K562 (cell line): ENCODE data around the gene CEP89. TPM values are rescaled to one million over a fixed set of nuclear protein-coding genes. Genes with fewer than 3 reads are reported as not detected.

Source experiments
- C11orf30 ChIP-seq: fragments of 450-650 bp; IDR thresholded peaks from 2 replicates; pipeline ENCODE4 v1.6.1; 2016; ENCODE audit warnings: low read depth, mild to moderate bottlenecking
- CHD1 ChIP-seq: fragments of 200-600 bp; sonication (generic); IDR thresholded peaks from one replicate; pipeline ENCODE4 v1.6.1; 2012; ENCODE audit warnings: mild to moderate bottlenecking, moderate library complexity, low read length, inconsistent platforms
- KAT7 ChIP-seq: sonication (generic); formaldehyde crosslinking; IDR thresholded peaks from 2 replicates; pipeline ENCODE4 v1.8.0; 2022; ENCODE audit warnings: missing genetic modification reagents, mild to moderate bottlenecking, borderline replicate concordance
- KLF16 ChIP-seq: IDR thresholded peaks from 2 replicates; pipeline ENCODE4 v1.6.1; 2016; ENCODE audit warnings: antibody characterized with exemption
- LEF1 ChIP-seq: fragments of 450-650 bp; IDR thresholded peaks from 2 replicates; pipeline ENCODE4 v1.6.1; 2016; ENCODE audit warnings: mild to moderate bottlenecking
- MXI1 ChIP-seq: IDR thresholded peaks from 2 replicates; pipeline ENCODE4 v1.6.1; 2011; ENCODE audit warnings: low read depth, mild to moderate bottlenecking, improper control_type of control experiment, low read length
- NFE2L1 ChIP-seq: fragments of 450-650 bp; IDR thresholded peaks from 2 replicates; pipeline ENCODE4 v1.6.1; 2016; ENCODE audit warnings: missing genetic modification characterization, low read depth, mild to moderate bottlenecking, missing compliant biosample characterization, moderate library complexity, borderline replicate concordance
- NR2F6 ChIP-seq: fragments of 450-650 bp; formaldehyde crosslinking; IDR thresholded peaks from 2 replicates; pipeline ENCODE4 v1.4.0; 2020; ENCODE audit warnings: mild to moderate bottlenecking
- PCBP2 ChIP-seq: fragments of 200-400 bp; formaldehyde crosslinking; IDR thresholded peaks from 2 replicates; pipeline ENCODE4 v1.6.1; 2018; ENCODE audit warnings: low read length, low read depth, mild to moderate bottlenecking, moderate library complexity; ENCODE audit not compliant: poor library complexity, severe bottlenecking
- POU5F1 ChIP-seq: fragments of 150-350 bp; IDR thresholded peaks from 2 replicates; pipeline ENCODE4 v1.6.1; 2014; ENCODE audit warnings: borderline replicate concordance, low read length, low read depth, mild to moderate bottlenecking; ENCODE audit not compliant: partially characterized antibody
- RBM17 ChIP-seq: fragments of 200-400 bp; formaldehyde crosslinking; IDR thresholded peaks from 2 replicates; pipeline ENCODE4 v1.6.1; 2017; ENCODE audit warnings: low read depth, mild to moderate bottlenecking, low read length, borderline replicate concordance
- RBM22 ChIP-seq: fragments of 200-400 bp; formaldehyde crosslinking; IDR thresholded peaks from 2 replicates; pipeline ENCODE4 v1.6.1; 2018; ENCODE audit warnings: low read length, low read depth; ENCODE audit not compliant: poor library complexity, severe bottlenecking
- RFX5 ChIP-seq: IDR thresholded peaks from 2 replicates; pipeline ENCODE4 v1.6.1; 2011; ENCODE audit warnings: low read depth, mild to moderate bottlenecking, improper control_type of control experiment, low read length
- SIRT6 ChIP-seq: IDR thresholded peaks from one replicate; pipeline ENCODE4 v1.6.1; 2012; ENCODE audit warnings: low read depth, mild to moderate bottlenecking, control low read depth, inconsistent platforms, low read length, moderate library complexity
- ZFX ChIP-seq: sonication (generic); formaldehyde crosslinking; IDR thresholded peaks from 2 replicates; pipeline ENCODE4 v1.8.0; 2022; ENCODE audit warnings: mild to moderate bottlenecking, missing genetic modification reagents, moderate library complexity
- ZNF507 ChIP-seq: conservative IDR thresholded peaks from 2 replicates; pipeline ENCODE4 v1.6.1; 2017; ENCODE audit warnings: missing genetic modification characterization, missing compliant biosample characterization
- ZNF766 ChIP-seq: fragments of 200-800 bp; sonication (Bioruptor generic); conservative IDR thresholded peaks from 2 replicates; pipeline ENCODE4 v1.6.1; 2016; ENCODE audit warnings: missing genetic modification characterization, missing compliant biosample characterization
- polyA plus RNA-seq, 8 experiments: library from polyadenylated mRNA; depleted of rRNA in 4 of 8; stranded (reverse) in 5 of 8; unstranded in 3 of 8; fragments of >200 nt; fragmentation: Nextera tagmentation in 2 of 8; fragmentation: Illumina TruSeq in 1 of 8; extraction: Ambion mirVana in 2 of 8; extraction: Trizol in 1 of 8; gene quantifications; 2 replicates each; pipeline versions ENCODE4 v1.2.1 to v1.2.3, GENCODE V29; 2011 to 2014; ENCODE audit warnings: inconsistent platforms in 1 of 8, missing spikeins in 1 of 8
- total RNA-seq, 7 experiments: library from RNA; depleted of rRNA in 6 of 7; stranded (reverse); fragments of >200 nt in 6 of 7; fragmentation: Illumina TruSeq in 2 of 7; extraction: Trizol in 2 of 7; gene quantifications; 2 replicates each; pipeline versions ENCODE4 v1.2.1 to v1.2.3, GENCODE V29; 2011 to 2021; ENCODE audit warnings: low replicate concordance in 1 of 7
- TF ChIP-seq, protein P1 (sequence below): sonication (generic); formaldehyde crosslinking; IDR thresholded peaks from 2 replicates; pipeline ENCODE4 v1.8.0; 2023; ENCODE audit warnings: mild to moderate bottlenecking, missing genetic modification reagents
- TF ChIP-seq, protein P2 (sequence below): sonication (generic); formaldehyde crosslinking; IDR thresholded peaks from 2 replicates; pipeline ENCODE4 v1.8.1; 2022; ENCODE audit warnings: missing genetic modification reagents
- TF ChIP-seq, protein P3 (sequence below): sonication (generic); formaldehyde crosslinking; IDR thresholded peaks from 2 replicates; pipeline ENCODE4 v1.8.1; 2023; ENCODE audit warnings: mild to moderate bottlenecking, missing genetic modification reagents, moderate library complexity
- TF ChIP-seq, protein P4 (sequence below): fragments of 250-450 bp; sonication (Bioruptor Pico); IDR thresholded peaks from 2 replicates; pipeline ENCODE4 v1.8.0; 2021; ENCODE audit warnings: borderline replicate concordance, mild to moderate bottlenecking, moderate library complexity; ENCODE audit not compliant: poor library complexity, severe bottlenecking
- TF ChIP-seq, protein P5 (sequence below): fragments of 250-450 bp; sonication (Bioruptor Pico); IDR thresholded peaks from 2 replicates; pipeline ENCODE4 v1.5.1; 2021; ENCODE audit warnings: mild to moderate bottlenecking

CEP89 gene
- total and polyA plus RNA-seq, 9 of the 15 experiments (the other 6 are each of a cell fraction or from before 2014, with no cell fraction given), result 5.5 to 15.0 (median 7.2) TPM

DNA sequence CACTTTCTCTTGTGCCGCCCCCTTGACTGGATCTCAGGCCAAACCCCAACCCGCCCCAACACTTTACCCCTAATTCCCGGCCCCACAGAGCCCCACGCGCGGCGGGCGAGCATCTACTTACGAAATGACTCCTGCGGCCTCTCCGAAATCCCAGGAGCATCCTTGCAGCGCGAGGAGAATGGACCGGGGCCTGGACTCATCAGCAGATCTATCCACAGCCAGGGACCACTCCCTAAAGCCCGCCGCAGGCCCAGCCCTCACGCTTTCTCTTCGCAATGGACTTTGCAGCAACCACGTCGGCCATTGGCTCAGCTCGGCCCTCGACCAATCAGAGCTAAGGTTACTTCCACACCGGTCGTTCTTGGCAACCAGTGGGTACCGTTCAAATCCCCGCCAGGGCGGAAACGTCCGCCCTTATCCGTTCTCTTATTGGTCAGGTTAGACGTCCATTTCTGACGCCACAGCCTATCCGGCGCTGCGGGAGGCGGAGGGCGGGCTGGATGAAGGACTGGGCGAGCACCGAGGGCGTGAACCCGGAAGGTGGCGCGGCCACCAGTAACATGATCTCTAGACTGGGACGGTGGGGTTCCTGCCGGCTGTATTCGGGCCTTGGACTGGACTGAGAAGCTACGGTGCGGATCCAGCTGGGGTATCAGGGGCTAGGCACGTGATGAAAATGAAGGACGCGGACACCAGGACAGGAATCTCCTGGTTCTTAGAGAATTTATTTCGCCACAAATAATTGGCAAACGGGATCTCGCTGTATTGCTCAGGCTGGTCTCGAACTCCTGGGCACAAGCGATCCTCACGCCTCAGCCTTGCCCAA lies at the start of gene CEP89, which contains the start of gene FAAP24 (continued):
- TF ChIP-seq, protein P1, sequence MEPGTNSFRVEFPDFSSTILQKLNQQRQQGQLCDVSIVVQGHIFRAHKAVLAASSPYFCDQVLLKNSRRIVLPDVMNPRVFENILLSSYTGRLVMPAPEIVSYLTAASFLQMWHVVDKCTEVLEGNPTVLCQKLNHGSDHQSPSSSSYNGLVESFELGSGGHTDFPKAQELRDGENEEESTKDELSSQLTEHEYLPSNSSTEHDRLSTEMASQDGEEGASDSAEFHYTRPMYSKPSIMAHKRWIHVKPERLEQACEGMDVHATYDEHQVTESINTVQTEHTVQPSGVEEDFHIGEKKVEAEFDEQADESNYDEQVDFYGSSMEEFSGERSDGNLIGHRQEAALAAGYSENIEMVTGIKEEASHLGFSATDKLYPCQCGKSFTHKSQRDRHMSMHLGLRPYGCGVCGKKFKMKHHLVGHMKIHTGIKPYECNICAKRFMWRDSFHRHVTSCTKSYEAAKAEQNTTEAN (CRISPR knock-in tag), result no peak
- TF ChIP-seq NR2F6 (CRISPR knock-in tag), result no peak
- no peak for TF ChIP-seq KLF16
- peak; percentile 77 for TF ChIP-seq C11orf30
- peak; percentile 91; the same call in 1 of the 2 replicates for TF ChIP-seq MXI1
- TF ChIP-seq RBM17, result no peak
- TF ChIP-seq, protein P2, sequence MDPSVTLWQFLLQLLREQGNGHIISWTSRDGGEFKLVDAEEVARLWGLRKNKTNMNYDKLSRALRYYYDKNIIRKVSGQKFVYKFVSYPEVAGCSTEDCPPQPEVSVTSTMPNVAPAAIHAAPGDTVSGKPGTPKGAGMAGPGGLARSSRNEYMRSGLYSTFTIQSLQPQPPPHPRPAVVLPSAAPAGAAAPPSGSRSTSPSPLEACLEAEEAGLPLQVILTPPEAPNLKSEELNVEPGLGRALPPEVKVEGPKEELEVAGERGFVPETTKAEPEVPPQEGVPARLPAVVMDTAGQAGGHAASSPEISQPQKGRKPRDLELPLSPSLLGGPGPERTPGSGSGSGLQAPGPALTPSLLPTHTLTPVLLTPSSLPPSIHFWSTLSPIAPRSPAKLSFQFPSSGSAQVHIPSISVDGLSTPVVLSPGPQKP (CRISPR knock-in tag), result no peak
- TF ChIP-seq ZNF766 (CRISPR knock-in tag), result no peak; the same call in 1 of the 2 replicates
- TF ChIP-seq, protein P3, sequence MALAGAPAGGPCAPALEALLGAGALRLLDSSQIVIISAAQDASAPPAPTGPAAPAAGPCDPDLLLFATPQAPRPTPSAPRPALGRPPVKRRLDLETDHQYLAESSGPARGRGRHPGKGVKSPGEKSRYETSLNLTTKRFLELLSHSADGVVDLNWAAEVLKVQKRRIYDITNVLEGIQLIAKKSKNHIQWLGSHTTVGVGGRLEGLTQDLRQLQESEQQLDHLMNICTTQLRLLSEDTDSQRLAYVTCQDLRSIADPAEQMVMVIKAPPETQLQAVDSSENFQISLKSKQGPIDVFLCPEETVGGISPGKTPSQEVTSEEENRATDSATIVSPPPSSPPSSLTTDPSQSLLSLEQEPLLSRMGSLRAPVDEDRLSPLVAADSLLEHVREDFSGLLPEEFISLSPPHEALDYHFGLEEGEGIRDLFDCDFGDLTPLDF (CRISPR knock-in tag), result peak; percentile 58; the same call in 1 of the 2 replicates
- TF ChIP-seq RBM22, result peak; percentile 44
- TF ChIP-seq LEF1, result no peak
- TF ChIP-seq KAT7 (CRISPR knock-in tag), result no peak
- TF ChIP-seq POU5F1, result no peak
- no peak for TF ChIP-seq RFX5
- TF ChIP-seq CHD1, result no peak
- no peak for TF ChIP-seq NFE2L1 (tag)
- TF ChIP-seq, protein P4, sequence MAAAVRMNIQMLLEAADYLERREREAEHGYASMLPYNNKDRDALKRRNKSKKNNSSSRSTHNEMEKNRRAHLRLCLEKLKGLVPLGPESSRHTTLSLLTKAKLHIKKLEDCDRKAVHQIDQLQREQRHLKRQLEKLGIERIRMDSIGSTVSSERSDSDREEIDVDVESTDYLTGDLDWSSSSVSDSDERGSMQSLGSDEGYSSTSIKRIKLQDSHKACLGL (CRISPR knock-in tag), result no peak
- peak; percentile 74 for TF ChIP-seq ZFX (CRISPR knock-in tag)
- no peak for TF ChIP-seq ZNF507
- TF ChIP-seq, protein P5, sequence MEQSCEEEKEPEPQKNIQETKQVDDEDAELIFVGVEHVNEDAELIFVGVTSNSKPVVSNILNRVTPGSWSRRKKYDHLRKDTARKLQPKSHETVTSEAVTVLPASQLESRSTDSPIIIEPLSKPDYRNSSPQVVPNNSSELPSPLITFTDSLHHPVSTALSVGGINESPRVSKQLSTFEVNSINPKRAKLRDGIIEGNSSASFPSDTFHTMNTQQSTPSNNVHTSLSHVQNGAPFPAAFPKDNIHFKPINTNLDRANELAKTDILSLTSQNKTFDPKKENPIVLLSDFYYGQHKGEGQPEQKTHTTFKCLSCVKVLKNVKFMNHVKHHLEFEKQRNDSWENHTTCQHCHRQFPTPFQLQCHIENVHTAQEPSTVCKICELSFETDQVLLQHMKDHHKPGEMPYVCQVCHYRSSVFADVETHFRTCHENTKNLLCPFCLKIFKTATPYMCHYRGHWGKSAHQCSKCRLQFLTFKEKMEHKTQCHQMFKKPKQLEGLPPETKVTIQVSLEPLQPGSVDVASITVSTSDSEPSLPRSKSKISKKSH (CRISPR knock-in tag), result no peak
- no peak for TF ChIP-seq SIRT6
- no peak for TF ChIP-seq PCBP2
